Testis (tissue), 3 donors: ENCODE data around the gene RNF11. TPM values are rescaled to one million over a fixed set of nuclear protein-coding genes. Genes with fewer than 3 reads are reported as not detected.

ENCODE experiments used
- DNase-seq: peaks from one replicate; pipeline ENCODE4 v3.0.0-alpha.2; 2019
- H3K27ac ChIP-seq, 2 donors: fragments of 200-600 bp; sonication (generic); one replicate each; pipeline ENCODE4 v1.5.1; 2019
- H3K27me3 ChIP-seq: fragments of 200-600 bp; sonication (generic); one replicate; pipeline ENCODE4 v1.5.1; 2019
- H3K36me3 ChIP-seq: fragments of 200-600 bp; sonication (generic); one replicate; pipeline ENCODE4 v1.5.1; 2017; ENCODE audit warnings: low read depth; ENCODE audit errors: missing control alignments
- H3K4me1 ChIP-seq: fragments of 200-600 bp; sonication (generic); one replicate; pipeline ENCODE4 v1.5.1; 2019
- H3K4me3 ChIP-seq, 2 donors: fragments of 200-600 bp; sonication (generic); one replicate each; pipeline ENCODE4 v1.5.1; 2017 to 2019
- H3K9me3 ChIP-seq: fragments of 200-600 bp; sonication (generic); one replicate; pipeline ENCODE4 v1.5.1; 2017
- POLR2A ChIP-seq: fragments of 450-650 bp; IDR thresholded peaks from one replicate; pipeline ENCODE4 v1.6.1; 2017; ENCODE audit warnings: antibody characterized with exemption, mild to moderate bottlenecking, moderate library complexity
- WGBS, 2 donors: methylation state at CpG; one replicate each; pipeline ENCODE4 v1.1.5; 2018; 5-methylcytosine and 5-hydroxymethylcytosine counted together
- intact Hi-C: fragments of 100-400 bp; cut with DNase I; formaldehyde crosslinking; loops from one replicate; pipeline ENCODE4 v1.15.1; 2023; ENCODE audit warnings: low total_unique reads
- polyA plus RNA-seq: library from polyadenylated mRNA; stranded (reverse); fragments of 350-450 nt; fragmentation: Illumina TruSeq; extraction: RNeasy Lipid Tissue Mini Kit (QIAGEN cat#74804); gene quantifications from one replicate; pipeline ENCODE4 v1.2.3, GENCODE V29; 2014; ENCODE audit warnings: low read depth, low replicate concordance; ENCODE audit not compliant: insufficient read depth
- total RNA-seq, 2 donors: library from RNA; depleted of rRNA; stranded (reverse); fragments of >200 nt; gene quantifications; one replicate each; pipeline ENCODE4 v1.2.3, GENCODE V29; 2016
- TF ChIP-seq, protein P1 (sequence below), 3 experiments: fragments of 450-650 bp in 2 of 3; fragments of 200-600 bp in 1 of 3; sonication (generic) in 1 of 3; IDR thresholded peaks; one replicate each; pipeline ENCODE4 v1.5.1; 2016 to 2019; ENCODE audit warnings: antibody characterized with exemption in 3 of 3, mild to moderate bottlenecking in 2 of 3, moderate library complexity in 1 of 3

The RNF11 gene
- total and polyA plus RNA-seq, 3 donors from 2014 or later: 59.8 to 108 (median 89.7) TPM

GRCh38 chr1:51282605-51283004 lies 46.5 kb downstream of the RNF11 start:
- TF ChIP-seq POLR2A: no peak
- H3K27ac ChIP-seq: no peak overlapping the region
- WGBS, 2 donors: 63 to 78% methylated on average over 1 to 5 of the region's 5 CpGs
- H3K4me1 ChIP-seq: peaks cover 12% of the 10 kb centered on the region
- no peak for DNase-seq
- intact Hi-C loops: no loop called here
- no peaks in the 10 kb centered on the region for H3K9me3 ChIP-seq
- no peaks in the 10 kb centered on the region for H3K27me3 ChIP-seq
- no peaks in the 10 kb centered on the region for H3K36me3 ChIP-seq
- H3K4me3 ChIP-seq: no peak overlapping the region

DNA sequence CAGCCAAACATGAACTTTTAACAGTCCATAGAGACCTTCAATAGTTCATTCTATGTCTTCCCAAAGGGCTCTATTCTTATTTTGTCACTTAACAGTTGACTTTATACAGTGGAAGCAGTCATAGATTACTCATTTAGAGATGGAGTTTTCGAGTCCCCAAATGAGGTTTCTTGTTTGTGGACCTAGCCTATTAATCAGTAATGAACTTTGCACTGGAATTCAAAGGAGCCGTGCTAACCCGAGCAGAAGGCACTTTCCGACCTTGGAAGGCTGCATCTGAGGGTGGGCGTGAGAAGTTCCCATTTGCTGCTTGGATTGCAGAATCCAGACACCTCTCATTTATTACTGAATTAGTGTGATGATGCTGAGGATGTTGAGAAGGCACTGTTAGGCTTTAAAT lies 47.9 kb downstream of the RNF11 start:
- H3K4me1 ChIP-seq: peaks cover 15% of the 10 kb centered on the region
- TF ChIP-seq, protein P1, sequence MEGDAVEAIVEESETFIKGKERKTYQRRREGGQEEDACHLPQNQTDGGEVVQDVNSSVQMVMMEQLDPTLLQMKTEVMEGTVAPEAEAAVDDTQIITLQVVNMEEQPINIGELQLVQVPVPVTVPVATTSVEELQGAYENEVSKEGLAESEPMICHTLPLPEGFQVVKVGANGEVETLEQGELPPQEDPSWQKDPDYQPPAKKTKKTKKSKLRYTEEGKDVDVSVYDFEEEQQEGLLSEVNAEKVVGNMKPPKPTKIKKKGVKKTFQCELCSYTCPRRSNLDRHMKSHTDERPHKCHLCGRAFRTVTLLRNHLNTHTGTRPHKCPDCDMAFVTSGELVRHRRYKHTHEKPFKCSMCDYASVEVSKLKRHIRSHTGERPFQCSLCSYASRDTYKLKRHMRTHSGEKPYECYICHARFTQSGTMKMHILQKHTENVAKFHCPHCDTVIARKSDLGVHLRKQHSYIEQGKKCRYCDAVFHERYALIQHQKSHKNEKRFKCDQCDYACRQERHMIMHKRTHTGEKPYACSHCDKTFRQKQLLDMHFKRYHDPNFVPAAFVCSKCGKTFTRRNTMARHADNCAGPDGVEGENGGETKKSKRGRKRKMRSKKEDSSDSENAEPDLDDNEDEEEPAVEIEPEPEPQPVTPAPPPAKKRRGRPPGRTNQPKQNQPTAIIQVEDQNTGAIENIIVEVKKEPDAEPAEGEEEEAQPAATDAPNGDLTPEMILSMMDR (IDR thresholded peaks at IDR 0.05): no peak
- no peak for TF ChIP-seq POLR2A
- intact Hi-C loops: no loop called here
- no peaks in the 10 kb centered on the region for H3K36me3 ChIP-seq
- 62 to 81% methylated on average over 5 of the region's 5 CpGs for WGBS, 2 donors
- H3K9me3 ChIP-seq: no peaks in the 10 kb centered on the region
- DNase-seq: no peak
- no peaks in the 10 kb centered on the region for H3K27me3 ChIP-seq
- H3K4me3 ChIP-seq: no peak overlapping the region
- H3K27ac ChIP-seq: no peak overlapping the region

- H3K36me3 ChIP-seq: no peaks in the 10 kb centered on the region
- H3K9me3 ChIP-seq: no peaks in the 10 kb centered on the region
- intact Hi-C loops: no loop called here
- H3K4me1 ChIP-seq: peaks cover 15% of the 10 kb centered on the region
- TF ChIP-seq, protein P1 (IDR thresholded peaks at IDR 0.05): no peak
- no peak for TF ChIP-seq POLR2A
- no peak overlapping the region for H3K27ac ChIP-seq
- peak; percentile 82 for DNase-seq
- no peak overlapping the region for H3K4me3 ChIP-seq
- no peaks in the 10 kb centered on the region for H3K27me3 ChIP-seq
These were observed 48.4 kb downstream of the RNF11 start for GRCh38 chr1:51284487-51284954.

GRCh38 chr1:51285055-51285454 lies 49.0 kb downstream of the RNF11 start:
- H3K9me3 ChIP-seq: no peaks in the 10 kb centered on the region
- no peak overlapping the region for H3K4me3 ChIP-seq
- H3K36me3 ChIP-seq: no peaks in the 10 kb centered on the region
- intact Hi-C loops: no loop called here
- DNase-seq: no peak
- H3K4me1 ChIP-seq: peaks cover 15% of the 10 kb centered on the region
- no peaks in the 10 kb centered on the region for H3K27me3 ChIP-seq
- no peak for TF ChIP-seq POLR2A
- TF ChIP-seq, protein P1 (IDR thresholded peaks at IDR 0.05): no peak
- H3K27ac ChIP-seq: no peak overlapping the region
- WGBS, 2 donors: 81 to 90% methylated on average over 1 of the region's 1 CpG

DNA sequence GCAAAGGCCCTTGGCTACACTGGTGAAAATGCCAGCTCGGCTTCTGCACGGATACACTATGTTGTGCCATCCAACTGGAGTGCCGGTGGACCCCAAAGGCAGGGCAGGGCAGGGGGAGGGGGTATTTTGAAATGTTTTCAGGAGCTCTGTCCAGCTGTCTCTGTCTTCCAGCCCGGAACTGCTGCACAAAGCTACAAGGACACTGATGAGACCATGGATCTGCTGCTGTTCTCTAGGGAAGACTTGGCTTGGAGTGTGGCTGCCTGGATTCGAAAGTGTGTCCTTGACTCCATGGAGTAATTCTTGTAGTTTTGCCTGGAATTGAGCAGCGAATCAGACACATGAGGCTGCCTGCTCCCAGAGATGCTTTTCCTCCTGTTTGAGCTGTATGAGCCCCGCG lies 51.9 kb downstream of the RNF11 start:
- TF ChIP-seq POLR2A: no peak
- TF ChIP-seq, protein P1 (IDR thresholded peaks at IDR 0.05): no peak
- intact Hi-C loops: no loop called here
- Histone ChIP-seq H3K4me1 (peaks cover 15% of the 10 kb centered on the region), H3K27me3 (no peaks in the 10 kb centered on the region), H3K4me3 (no peak overlapping the region), H3K27ac (peak overlapping the region in 1 of 2 donors; percentile 50), H3K36me3 (no peaks in the 10 kb centered on the region), H3K9me3 (no peaks in the 10 kb centered on the region)
- peak; percentile 66 for DNase-seq
- WGBS, 2 donors: 52 to 56% methylated on average over 8 of the region's 8 CpGs
